Kidney epithelial cell (primary cell): ENCODE data around the gene CABLES1. TPM values are rescaled to one million over a fixed set of nuclear protein-coding genes. Genes with fewer than 3 reads are reported as not detected.

Experiments used
- DNase-seq: peaks from one replicate; pipeline ENCODE4 v3.0.0-alpha.2; 2010; ENCODE audit warnings: low read depth
- H3K27me3 ChIP-seq: 2 replicates; pipeline ENCODE4 v1.6.0; 2011; ENCODE audit warnings: low read length; ENCODE audit not compliant: control insufficient read depth, insufficient read depth
- H3K36me3 ChIP-seq: 2 replicates; pipeline ENCODE4 v1.5.1; 2011; ENCODE audit warnings: low read length; ENCODE audit not compliant: control insufficient read depth, insufficient read depth
- H3K4me3 ChIP-seq: 2 replicates; pipeline ENCODE4 v1.5.1; 2011; ENCODE audit warnings: low read depth, mild to moderate bottlenecking, control low read depth, low read length
- CTCF ChIP-seq: IDR thresholded peaks from 2 replicates; pipeline ENCODE4 v1.5.1; 2011; ENCODE audit warnings: mild to moderate bottlenecking, moderate library complexity, low read length, control low read depth, inconsistent platforms; ENCODE audit not compliant: insufficient read depth, poor library complexity, severe bottlenecking
- total RNA-seq: library from RNA; depleted of rRNA; stranded (reverse); fragments of >200 nt; gene quantifications from 2 replicates; pipeline ENCODE4 v1.2.3, GENCODE V29; 2015

CABLES1 gene
- total RNA-seq, 1 donor from 2014 or later: 9.6 TPM

GRCh38 chr18:23193742-23194141, 58.5 kb downstream of the CABLES1 start:
- TF ChIP-seq CTCF: no peak
- H3K4me3 ChIP-seq: no peak overlapping the region
- no peak for DNase-seq
- H3K27me3 ChIP-seq: no peaks in the 10 kb centered on the region
- no peaks in the 10 kb centered on the region for H3K36me3 ChIP-seq

- DNase-seq: no peak
- no peak overlapping the region for H3K4me3 ChIP-seq
- TF ChIP-seq CTCF: no peak
Observed at GRCh38 chr18:23194155-23194996, 59.1 kb downstream of the CABLES1 start.

GRCh38 chr18:23194997-23195957, 60.0 kb downstream of the CABLES1 start:
- Histone ChIP-seq H3K36me3 (no peaks in the 10 kb centered on the region), H3K4me3 (no peak overlapping the region), H3K27me3 (no peaks in the 10 kb centered on the region)
- DNase-seq: no peak
- no peak for TF ChIP-seq CTCF

More at GRCh38 chr18:23194155-23194996, 59.1 kb downstream of the CABLES1 start:
- Histone ChIP-seq H3K27me3 (no peaks in the 10 kb centered on the region), H3K36me3 (no peaks in the 10 kb centered on the region)

GRCh38 chr18:23196119-23197007, 61.1 kb downstream of the CABLES1 start:
- no peak for TF ChIP-seq CTCF

GRCh38 chr18:23198217-23198845, 63.0 kb downstream of the CABLES1 start:
- no peaks in the 10 kb centered on the region for H3K36me3 ChIP-seq
- no peak for TF ChIP-seq CTCF
- no peaks in the 10 kb centered on the region for H3K27me3 ChIP-seq
- no peak overlapping the region for H3K4me3 ChIP-seq
- DNase-seq: no peak

More at GRCh38 chr18:23196119-23197007, 61.1 kb downstream of the CABLES1 start:
- no peaks in the 10 kb centered on the region for H3K27me3 ChIP-seq
- no peak for DNase-seq
- no peak overlapping the region for H3K4me3 ChIP-seq
- H3K36me3 ChIP-seq: no peaks in the 10 kb centered on the region
